ENCODE measurements around the gene EPB41L2.
"Not testable (repeated sequence)": the region's sequence is repeated elsewhere in the genome, so short reads cannot be mapped to it uniquely, and the experiment has no call there.

Gene EPB41L2

GRCh38 chr6:131015630-131016263 is 47.3 kb downstream of the EPB41L2 start:
- no peak for DNase-seq (ENCODE audit: low spot score)
- Mint-ChIP-seq H3K4me3 (no peak overlapping the region), H3K27me3 (ENCODE audit: low read depth) (no peaks in the 10 kb centered on the region), H3K9me3 (no peaks in the 10 kb centered on the region), H3K4me1 (ENCODE audit: low read depth) (no peaks in the 10 kb centered on the region), H3K36me3 (ENCODE audit: low read depth) (no peaks in the 10 kb centered on the region), H3K27ac (no peak overlapping the region)

GRCh38 chr6:131015025-131015591 is 47.9 kb downstream of the EPB41L2 start:
- H3K27me3 Mint-ChIP-seq (ENCODE audit: low read depth): no peaks in the 10 kb centered on the region
- H3K27ac Mint-ChIP-seq: no peak overlapping the region
- no peaks in the 10 kb centered on the region for H3K36me3 Mint-ChIP-seq (ENCODE audit: low read depth)
- no peak overlapping the region for H3K4me3 Mint-ChIP-seq
- H3K4me1 Mint-ChIP-seq (ENCODE audit: low read depth): no peaks in the 10 kb centered on the region
- DNase-seq (ENCODE audit: low spot score): no peak
- H3K9me3 Mint-ChIP-seq: no peaks in the 10 kb centered on the region

GRCh38 chr6:131014080-131014776 is 48.8 kb downstream of the EPB41L2 start:
- Mint-ChIP-seq H3K4me3 (no peak overlapping the region), H3K27me3 (ENCODE audit: low read depth) (no peaks in the 10 kb centered on the region), H3K4me1 (ENCODE audit: low read depth) (no peaks in the 10 kb centered on the region), H3K36me3 (ENCODE audit: low read depth) (no peaks in the 10 kb centered on the region), H3K27ac (no peak overlapping the region), H3K9me3 (peaks cover 7% of the 10 kb centered on the region)
- DNase-seq (ENCODE audit: low spot score): no peak

GRCh38 chr6:131013495-131013894 is 49.5 kb downstream of the EPB41L2 start:
- H3K4me3 Mint-ChIP-seq: no peak overlapping the region
- H3K9me3 Mint-ChIP-seq: peaks cover 14% of the 10 kb centered on the region
- no peaks in the 10 kb centered on the region for H3K27me3 Mint-ChIP-seq (ENCODE audit: low read depth)
- no peak for DNase-seq (ENCODE audit: low spot score)
- no peaks in the 10 kb centered on the region for H3K36me3 Mint-ChIP-seq (ENCODE audit: low read depth)
- H3K27ac Mint-ChIP-seq: no peak overlapping the region
- H3K4me1 Mint-ChIP-seq (ENCODE audit: low read depth): no peaks in the 10 kb centered on the region

- Mint-ChIP-seq H3K27me3 (ENCODE audit: low read depth) (no peaks in the 10 kb centered on the region), H3K36me3 (ENCODE audit: low read depth) (peaks cover 8% of the 10 kb centered on the region), H3K4me1 (ENCODE audit: low read depth) (no peaks in the 10 kb centered on the region), H3K9me3 (peaks cover 30% of the 10 kb centered on the region), H3K4me3 (no peak overlapping the region), H3K27ac (no peak overlapping the region)
- no peak for DNase-seq (ENCODE audit: low spot score)
Observed at GRCh38 chr6:131009790-131010189, 53.3 kb downstream of the EPB41L2 start.

- not testable (repeated sequence) for H3K4me3 Mint-ChIP-seq; H3K27ac Mint-ChIP-seq; H3K36me3 Mint-ChIP-seq (ENCODE audit: low read depth); DNase-seq (ENCODE audit: low spot score); H3K27me3 Mint-ChIP-seq (ENCODE audit: low read depth); H3K4me1 Mint-ChIP-seq (ENCODE audit: low read depth)
- peaks cover 30% of the 10 kb centered on the region for H3K9me3 Mint-ChIP-seq
Observed at GRCh38 chr6:131008965-131009364, 54.1 kb downstream of the EPB41L2 start.

- not testable (repeated sequence) for H3K4me3 Mint-ChIP-seq; H3K36me3 Mint-ChIP-seq (ENCODE audit: low read depth); H3K27me3 Mint-ChIP-seq (ENCODE audit: low read depth); H3K27ac Mint-ChIP-seq; DNase-seq (ENCODE audit: low spot score); H3K4me1 Mint-ChIP-seq (ENCODE audit: low read depth)
- peaks cover 30% of the 10 kb centered on the region for H3K9me3 Mint-ChIP-seq
Observed at GRCh38 chr6:131007964-131008363, 55.1 kb downstream of the EPB41L2 start.

GRCh38 chr6:131007286-131007685 is 55.8 kb downstream of the EPB41L2 start:
- H3K4me1 Mint-ChIP-seq (ENCODE audit: low read depth): no peaks in the 10 kb centered on the region
- H3K9me3 Mint-ChIP-seq: peaks cover 30% of the 10 kb centered on the region
- no peak overlapping the region for H3K27ac Mint-ChIP-seq
- peaks cover 8% of the 10 kb centered on the region for H3K36me3 Mint-ChIP-seq (ENCODE audit: low read depth)
- DNase-seq (ENCODE audit: low spot score): no peak
- H3K27me3 Mint-ChIP-seq (ENCODE audit: low read depth): no peaks in the 10 kb centered on the region
- H3K4me3 Mint-ChIP-seq: no peak overlapping the region

GRCh38 chr6:131005439-131006016 is 57.5 kb downstream of the EPB41L2 start:
- Mint-ChIP-seq H3K4me1 (ENCODE audit: low read depth) (no peaks in the 10 kb centered on the region), H3K4me3 (no peak overlapping the region), H3K36me3 (ENCODE audit: low read depth) (peaks cover 8% of the 10 kb centered on the region), H3K27ac (no peak overlapping the region), H3K9me3 (peaks cover 30% of the 10 kb centered on the region), H3K27me3 (ENCODE audit: low read depth) (no peaks in the 10 kb centered on the region)
- no peak for DNase-seq (ENCODE audit: low spot score)

- Mint-ChIP-seq H3K27ac (no peak overlapping the region), H3K9me3 (peaks cover 30% of the 10 kb centered on the region), H3K36me3 (ENCODE audit: low read depth) (peaks cover 8% of the 10 kb centered on the region), H3K4me1 (ENCODE audit: low read depth) (no peaks in the 10 kb centered on the region), H3K4me3 (no peak overlapping the region), H3K27me3 (ENCODE audit: low read depth) (no peaks in the 10 kb centered on the region)
- no peak for DNase-seq (ENCODE audit: low spot score)
Observed at GRCh38 chr6:131004936-131005335, 58.1 kb downstream of the EPB41L2 start.

GRCh38 chr6:131004387-131004755 is 58.7 kb downstream of the EPB41L2 start:
- H3K27me3 Mint-ChIP-seq (ENCODE audit: low read depth): no peaks in the 10 kb centered on the region
- H3K4me1 Mint-ChIP-seq (ENCODE audit: low read depth): no peaks in the 10 kb centered on the region
- H3K36me3 Mint-ChIP-seq (ENCODE audit: low read depth): peaks cover 8% of the 10 kb centered on the region
- peaks cover 25% of the 10 kb centered on the region for H3K9me3 Mint-ChIP-seq
- DNase-seq (ENCODE audit: low spot score): no peak
- no peak overlapping the region for H3K4me3 Mint-ChIP-seq
- H3K27ac Mint-ChIP-seq: no peak overlapping the region

- H3K27me3 Mint-ChIP-seq (ENCODE audit: low read depth): no peaks in the 10 kb centered on the region
- DNase-seq (ENCODE audit: low spot score): no peak
- H3K4me1 Mint-ChIP-seq (ENCODE audit: low read depth): no peaks in the 10 kb centered on the region
- H3K27ac Mint-ChIP-seq: no peak overlapping the region
- H3K9me3 Mint-ChIP-seq: peaks cover 19% of the 10 kb centered on the region
- peaks cover 8% of the 10 kb centered on the region for H3K36me3 Mint-ChIP-seq (ENCODE audit: low read depth)
- H3K4me3 Mint-ChIP-seq: no peak overlapping the region
Observed at GRCh38 chr6:131003488-131004386, 59.3 kb downstream of the EPB41L2 start.

GRCh38 chr6:131002661-131002980 is 60.4 kb downstream of the EPB41L2 start:
- H3K4me1 Mint-ChIP-seq (ENCODE audit: low read depth): no peaks in the 10 kb centered on the region

More at GRCh38 chr6:131002661-131002980, 60.4 kb downstream of the EPB41L2 start:
- peaks cover 6% of the 10 kb centered on the region for H3K36me3 Mint-ChIP-seq (ENCODE audit: low read depth)
- no peak overlapping the region for H3K27ac Mint-ChIP-seq
- H3K9me3 Mint-ChIP-seq: peaks cover 11% of the 10 kb centered on the region
- no peak overlapping the region for H3K4me3 Mint-ChIP-seq
- H3K27me3 Mint-ChIP-seq (ENCODE audit: low read depth): no peaks in the 10 kb centered on the region
- DNase-seq (ENCODE audit: low spot score): no peak

Measured in T-helper 2 cell treated with Interferon-gamma antibody and Interleukin-4, amounts not matched to agents 5 μg/mL and 100 μg/mL, for 36 hours (primary cell).